ENCODE results near the gene NPIPB6. TPM values are rescaled to one million over a fixed set of nuclear protein-coding genes. Genes with fewer than 3 reads are reported as not detected.
A peak's percentile ranks its signal among the peaks of the same experiment; 100 is the strongest.
"Not testable (repeated sequence)": the region's sequence is repeated elsewhere in the genome, so short reads cannot be mapped to it uniquely, and the experiment has no call there.

NPIPB6 gene
- polyA plus RNA-seq, 3 donors from 2014 or later: 0.12 to 0.19 TPM; not detected in 1

- not testable (repeated sequence) for H3K4me3 Mint-ChIP-seq; H3K36me3 Mint-ChIP-seq; H3K4me1 Mint-ChIP-seq; H3K9me3 Mint-ChIP-seq; H3K27ac Mint-ChIP-seq; H3K27me3 Mint-ChIP-seq (ENCODE audit: low read depth in 3 of 3); DNase-seq
Observed at GRCh38 chr16:28335678-28336077, 27.6 kb downstream of the NPIPB6 start.

- not testable (repeated sequence) for H3K36me3 Mint-ChIP-seq; DNase-seq; H3K4me3 Mint-ChIP-seq; H3K9me3 Mint-ChIP-seq; H3K4me1 Mint-ChIP-seq; H3K27me3 Mint-ChIP-seq (ENCODE audit: low read depth in 3 of 3); H3K27ac Mint-ChIP-seq
Observed at GRCh38 chr16:28332632-28333031, 30.7 kb downstream of the NPIPB6 start.

GRCh38 chr16:28330981-28331380 lies 32.3 kb downstream of the NPIPB6 start:
- not testable (repeated sequence) for H3K27me3 Mint-ChIP-seq (ENCODE audit: low read depth in 3 of 3); H3K9me3 Mint-ChIP-seq; H3K4me1 Mint-ChIP-seq; H3K36me3 Mint-ChIP-seq; H3K27ac Mint-ChIP-seq; DNase-seq; H3K4me3 Mint-ChIP-seq

DNA sequence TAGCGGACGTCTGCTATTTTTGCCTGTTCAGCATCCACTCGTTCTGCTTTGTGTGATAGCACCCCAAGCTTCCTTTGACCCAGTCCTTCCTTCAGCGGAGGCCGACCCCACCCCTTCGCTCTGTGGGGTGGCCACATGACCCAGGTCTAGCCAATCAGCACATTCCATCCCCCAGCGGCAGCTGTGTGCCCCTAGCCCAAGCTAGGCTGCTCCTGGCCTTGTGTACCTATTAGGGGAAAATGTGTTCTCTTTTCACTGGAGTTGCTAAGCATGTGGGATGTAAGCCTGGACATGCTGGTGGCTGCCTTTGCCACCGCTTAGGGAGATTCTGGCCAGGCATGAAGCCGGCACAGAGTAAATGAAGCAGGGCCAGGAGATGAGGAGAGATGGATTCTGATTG lies 33.1 kb downstream of the NPIPB6 start:
- not testable (repeated sequence) for H3K4me3 Mint-ChIP-seq; H3K36me3 Mint-ChIP-seq; H3K27me3 Mint-ChIP-seq (ENCODE audit: low read depth in 3 of 3); H3K9me3 Mint-ChIP-seq; H3K4me1 Mint-ChIP-seq; DNase-seq; H3K27ac Mint-ChIP-seq

DNA sequence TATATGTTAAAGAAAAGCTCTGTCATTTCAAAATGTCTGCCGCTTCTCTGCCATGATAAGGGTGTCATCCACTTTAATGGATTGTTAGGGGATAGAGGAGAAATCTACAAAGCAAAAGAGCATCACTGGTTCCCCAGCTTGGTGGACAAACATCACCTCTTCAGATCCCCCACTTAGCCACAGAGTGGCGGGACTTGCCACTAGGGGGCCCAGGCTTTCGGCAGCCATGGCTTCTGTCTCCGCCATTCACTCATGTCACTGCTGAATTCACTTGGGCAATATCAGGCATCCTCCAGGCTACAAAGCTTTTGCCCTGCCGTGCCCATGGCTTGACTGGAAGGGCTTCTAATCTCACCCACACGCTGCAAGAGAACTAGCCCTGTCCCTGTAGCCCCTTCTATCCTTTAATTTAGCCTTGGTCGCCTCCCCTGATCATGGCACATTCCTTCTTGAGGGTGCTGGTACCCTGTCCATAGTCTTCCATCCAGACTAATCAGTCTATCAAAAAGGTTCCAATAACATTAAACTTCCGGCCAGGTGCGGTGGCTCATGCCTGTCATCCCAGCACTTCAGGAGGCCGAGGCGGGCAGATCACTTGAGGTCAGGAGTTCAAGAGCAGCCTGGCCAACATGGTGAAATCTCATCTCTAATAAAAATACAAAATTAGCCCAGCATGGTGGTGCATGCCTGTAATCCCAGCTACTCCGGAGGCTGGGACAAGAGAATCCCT lies 36.3 kb downstream of the NPIPB6 start:
- H3K27ac Mint-ChIP-seq: peak overlapping the region in 5 of 6 donors; percentile 19 to 87 (median 73)
- H3K4me3 Mint-ChIP-seq: no peak overlapping the region
- H3K27me3 Mint-ChIP-seq (ENCODE audit: low read depth in 3 of 3): peaks cover 0 to 1% (median 1%) of the 10 kb centered on the region in 3 donors
- H3K36me3 Mint-ChIP-seq: no peaks in the 10 kb centered on the region
- peak; percentile 53 to 66 (median 55) for DNase-seq
- peaks cover 6 to 8% of the 10 kb centered on the region in 2 donors for H3K4me1 Mint-ChIP-seq
- H3K9me3 Mint-ChIP-seq: no peaks in the 10 kb centered on the region

DNA sequence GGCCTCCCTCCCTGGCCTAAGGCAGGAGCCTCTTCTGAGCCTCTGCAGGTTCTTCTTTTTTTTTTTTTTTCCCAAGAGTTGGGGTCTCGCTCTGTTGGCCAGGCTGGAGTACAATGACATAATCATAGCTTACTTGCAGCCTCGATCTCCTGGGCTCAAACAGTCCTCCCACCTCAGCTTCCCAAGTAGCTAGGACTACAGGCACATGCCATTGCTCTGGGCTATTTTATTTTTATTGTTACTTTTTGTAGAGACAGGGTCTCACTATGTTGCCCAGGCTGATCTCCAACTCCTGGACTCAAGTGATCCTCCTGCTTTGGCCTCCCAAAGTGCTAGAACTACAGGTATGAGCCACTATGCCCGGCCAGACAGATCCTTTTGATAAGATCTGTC lies 38.4 kb downstream of the NPIPB6 start:
- H3K27ac Mint-ChIP-seq: peak overlapping the region in 3 of 6 donors; percentile 12 to 62 (median 24)
- no peak overlapping the region for H3K4me3 Mint-ChIP-seq
- H3K36me3 Mint-ChIP-seq: no peaks in the 10 kb centered on the region
- peaks cover 6 to 8% of the 10 kb centered on the region in 2 donors for H3K4me1 Mint-ChIP-seq
- peaks cover 0 to 3% (median 1%) of the 10 kb centered on the region in 3 donors for H3K27me3 Mint-ChIP-seq (ENCODE audit: low read depth in 3 of 3)
- H3K9me3 Mint-ChIP-seq: no peaks in the 10 kb centered on the region
- no peak for DNase-seq

DNA sequence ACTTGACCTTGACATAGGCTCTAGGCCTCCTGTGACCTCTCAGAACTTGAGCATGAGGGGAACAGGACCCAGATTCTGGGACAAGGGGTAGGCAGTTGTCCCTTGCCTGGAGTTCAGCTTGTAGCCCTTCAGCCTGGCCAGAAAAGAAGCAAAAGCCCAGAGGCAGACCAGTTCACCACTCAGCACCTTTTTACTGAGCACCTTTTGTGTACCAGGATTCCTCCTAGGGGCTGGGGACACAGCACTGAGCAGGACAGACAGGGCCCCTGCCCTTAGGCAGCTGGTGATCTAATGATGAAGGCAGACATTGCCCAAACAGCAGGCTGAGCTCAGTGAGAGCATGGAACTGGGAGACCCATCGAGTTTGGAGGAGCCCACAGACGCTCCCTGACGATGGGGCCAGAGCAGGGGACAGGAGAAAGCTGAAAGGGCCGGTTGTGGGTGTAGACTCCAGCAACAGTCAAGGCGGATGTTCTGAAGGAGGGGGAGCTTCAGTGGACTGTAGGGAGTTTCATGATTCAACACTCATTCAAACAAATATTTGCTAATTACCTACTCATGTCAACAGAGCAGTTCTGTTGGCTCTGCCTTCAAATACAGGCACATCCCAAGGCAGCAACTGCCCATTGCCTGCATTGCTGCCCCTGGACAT lies 38.9 kb downstream of the NPIPB6 start:
- Mint-ChIP-seq H3K4me3 (no peak overlapping the region), H3K36me3 (peaks cover 0 to 3% (median 2%) of the 10 kb centered on the region in 3 donors), H3K27me3 (ENCODE audit: low read depth in 3 of 3) (peaks cover 1 to 3% (median 3%) of the 10 kb centered on the region in 3 donors), H3K27ac (peak overlapping the region; percentile 19 to 74 (median 51)), H3K4me1 (peaks cover 6 to 8% of the 10 kb centered on the region in 2 donors), H3K9me3 (peaks cover 0 to 2% (median 0%) of the 10 kb centered on the region in 6 donors)
- no peak for DNase-seq

GRCh38 chr16:28321700-28322411 lies 41.5 kb downstream of the NPIPB6 start:
- Mint-ChIP-seq H3K9me3 (peaks cover 0 to 2% (median 0%) of the 10 kb centered on the region in 6 donors), H3K27me3 (ENCODE audit: low read depth in 3 of 3) (peaks cover 3 to 5% (median 4%) of the 10 kb centered on the region in 3 donors), H3K27ac (no peak overlapping the region), H3K4me1 (peaks cover 14% of the 10 kb centered on the region in 2 donors), H3K4me3 (no peak overlapping the region), H3K36me3 (peaks cover 3 to 16% (median 13%) of the 10 kb centered on the region in 3 donors)
- DNase-seq: peak in 1 of 3 donors; percentile 41

- no peak for DNase-seq
- peaks cover 22 to 23% of the 10 kb centered on the region in 2 donors for H3K4me1 Mint-ChIP-seq
- H3K27ac Mint-ChIP-seq: no peak overlapping the region
- H3K9me3 Mint-ChIP-seq: peaks cover 0 to 2% (median 0%) of the 10 kb centered on the region in 6 donors
- peaks cover 3 to 17% (median 13%) of the 10 kb centered on the region in 3 donors for H3K36me3 Mint-ChIP-seq
- H3K4me3 Mint-ChIP-seq: no peak overlapping the region
- H3K27me3 Mint-ChIP-seq (ENCODE audit: low read depth in 3 of 3): peaks cover 3 to 5% (median 4%) of the 10 kb centered on the region in 3 donors
Observed at GRCh38 chr16:28320741-28321140, 42.6 kb downstream of the NPIPB6 start.

- no peak overlapping the region for H3K4me3 Mint-ChIP-seq
- H3K27me3 Mint-ChIP-seq (ENCODE audit: low read depth in 3 of 3): peaks cover 3 to 5% (median 4%) of the 10 kb centered on the region in 3 donors
- peaks cover 0 to 2% (median 0%) of the 10 kb centered on the region in 6 donors for H3K9me3 Mint-ChIP-seq
- H3K27ac Mint-ChIP-seq: no peak overlapping the region
- H3K36me3 Mint-ChIP-seq: peaks cover 3 to 20% (median 16%) of the 10 kb centered on the region in 3 donors
- DNase-seq: no peak
- peaks cover 27 to 28% of the 10 kb centered on the region in 2 donors for H3K4me1 Mint-ChIP-seq
Observed at GRCh38 chr16:28320023-28320561, 43.2 kb downstream of the NPIPB6 start.

DNA sequence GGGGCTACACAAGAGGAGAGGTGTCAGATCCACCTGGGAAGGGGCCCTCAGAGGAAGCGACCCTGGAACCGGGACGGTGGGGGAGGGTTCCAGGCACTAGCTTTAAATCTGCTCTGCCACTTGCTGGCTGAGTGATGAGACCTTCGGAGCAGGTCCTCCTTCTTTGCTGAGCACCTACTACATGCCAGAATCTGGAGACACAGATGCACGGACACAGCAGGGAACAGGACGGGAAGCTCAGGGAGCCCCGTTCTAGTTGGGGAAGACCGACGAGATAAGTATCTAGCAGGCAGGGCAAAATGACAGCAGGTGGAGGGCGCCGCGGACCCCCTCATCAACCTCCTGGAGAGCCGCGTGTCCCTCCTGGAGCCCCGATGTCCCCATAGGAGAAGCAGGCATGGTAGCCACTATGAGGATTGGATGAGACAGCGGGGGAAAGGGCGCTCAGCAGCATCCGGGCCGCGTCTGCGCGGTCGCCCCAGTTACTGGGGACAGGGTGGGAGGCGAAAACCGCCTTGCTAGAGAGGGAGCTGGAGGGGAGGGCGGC lies 43.8 kb downstream of the NPIPB6 start:
- H3K4me1 Mint-ChIP-seq: peaks cover 32 to 33% of the 10 kb centered on the region in 2 donors
- peaks cover 3 to 5% (median 4%) of the 10 kb centered on the region in 3 donors for H3K27me3 Mint-ChIP-seq (ENCODE audit: low read depth in 3 of 3)
- H3K36me3 Mint-ChIP-seq: peaks cover 3 to 21% (median 17%) of the 10 kb centered on the region in 3 donors
- H3K9me3 Mint-ChIP-seq: peaks cover 0 to 2% (median 0%) of the 10 kb centered on the region in 6 donors
- peak overlapping the region in 1 of 6 donors; percentile 16 for H3K27ac Mint-ChIP-seq
- DNase-seq: no peak
- H3K4me3 Mint-ChIP-seq: no peak overlapping the region

- Mint-ChIP-seq H3K4me1 (peaks cover 42 to 45% of the 10 kb centered on the region in 2 donors), H3K27ac (peak overlapping the region in 5 of 6 donors; percentile 21 to 85 (median 30)), H3K27me3 (ENCODE audit: low read depth in 3 of 3) (peaks cover 3 to 5% (median 4%) of the 10 kb centered on the region in 3 donors), H3K9me3 (peaks cover 0 to 2% (median 0%) of the 10 kb centered on the region in 6 donors), H3K36me3 (peaks cover 3 to 21% (median 17%) of the 10 kb centered on the region in 3 donors), H3K4me3 (no peak overlapping the region)
- no peak for DNase-seq
Observed at GRCh38 chr16:28318042-28318744, 45.1 kb downstream of the NPIPB6 start.
